Effector memory CD8-positive, alpha-beta T cell (primary cell): ENCODE results near the gene ZNF735.
"Not testable (repeated sequence)": the region's sequence is repeated elsewhere in the genome, so short reads cannot be mapped to it uniquely, and the experiment has no call there.

Experiments
- ATAC-seq: fragments of 150-1000 bp; cut with Tn5 transposase; replicated peaks from 2 replicates; pipeline ENCODE4 v1.10.0; 2021; ENCODE audit warnings: mild to moderate bottlenecking, moderate library complexity
- DNase-seq, 3 experiments: peaks; one replicate each; pipeline ENCODE4 v3.0.0; 2021
- H3K27ac Mint-ChIP-seq, 2 donors: one replicate each; pipeline ENCODE4 v1.8.0; 2022; ENCODE audit warnings: mild to moderate bottlenecking in 2 of 2, mixed read lengths in 2 of 2, moderate library complexity in 2 of 2
- H3K27me3 Mint-ChIP-seq, 2 donors: one replicate each; pipeline ENCODE4 v1.8.0; 2022; ENCODE audit warnings: mixed read lengths in 2 of 2
- H3K36me3 Mint-ChIP-seq: one replicate; pipeline ENCODE4 v1.8.0; 2022; ENCODE audit warnings: mild to moderate bottlenecking, moderate library complexity, mixed read lengths; ENCODE audit not compliant: insufficient read depth
- H3K4me1 Mint-ChIP-seq, 2 donors: one replicate each; pipeline ENCODE4 v1.8.0; 2022; ENCODE audit warnings: low read depth in 2 of 2, mixed read lengths in 2 of 2
- H3K4me3 Mint-ChIP-seq, 2 donors: one replicate each; pipeline ENCODE4 v1.8.0; 2022; ENCODE audit warnings: mild to moderate bottlenecking in 2 of 2, mixed read lengths in 2 of 2, moderate library complexity in 2 of 2
- H3K9me3 Mint-ChIP-seq, 2 donors: one replicate each; pipeline ENCODE4 v1.8.0; 2022; ENCODE audit warnings: mixed read lengths in 2 of 2

ZNF735 gene

DNA sequence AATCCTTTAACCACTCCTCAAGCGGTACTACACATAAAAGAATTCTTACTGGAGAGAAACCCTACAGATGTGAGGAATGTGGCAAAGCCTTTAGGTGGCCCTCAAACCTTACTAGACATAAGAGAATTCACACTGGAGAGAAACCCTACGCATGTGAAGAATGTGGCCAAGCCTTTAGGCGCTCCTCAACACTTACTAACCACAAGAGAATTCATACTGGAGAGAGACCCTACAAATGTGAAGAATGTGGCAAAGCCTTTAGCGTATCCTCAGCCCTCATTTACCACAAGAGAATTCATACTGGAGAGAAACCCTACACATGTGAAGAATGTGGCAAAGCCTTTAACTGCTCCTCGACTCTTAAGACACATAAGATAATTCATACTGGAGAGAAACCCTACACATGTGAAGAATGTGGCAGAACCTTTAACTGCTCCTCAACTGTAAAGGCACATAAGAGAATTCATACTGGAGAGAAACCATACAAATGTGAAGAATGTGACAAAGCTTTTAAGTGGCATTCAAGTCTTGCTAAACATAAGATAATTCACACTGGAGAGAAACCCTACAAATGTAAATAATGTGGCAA is 12.8 kb downstream of the ZNF735 start:
- H3K36me3 Mint-ChIP-seq, ATAC-seq, H3K27ac Mint-ChIP-seq, H3K4me3 Mint-ChIP-seq, H3K4me1 Mint-ChIP-seq, H3K27me3 Mint-ChIP-seq, DNase-seq: not testable (repeated sequence)
- peaks cover 14 to 21% of the 10 kb centered on the region in 2 donors for H3K9me3 Mint-ChIP-seq

GRCh38 chr7:64223366-64223765 is 16.4 kb downstream of the ZNF735 start:
- H3K27me3 Mint-ChIP-seq: no peaks in the 10 kb centered on the region
- no peaks in the 10 kb centered on the region for H3K4me1 Mint-ChIP-seq
- no peak overlapping the region for H3K4me3 Mint-ChIP-seq
- no peak for DNase-seq
- H3K27ac Mint-ChIP-seq: no peak overlapping the region
- no peak for ATAC-seq
- no peaks in the 10 kb centered on the region for H3K36me3 Mint-ChIP-seq
- peaks cover 9 to 14% of the 10 kb centered on the region in 2 donors for H3K9me3 Mint-ChIP-seq

DNA sequence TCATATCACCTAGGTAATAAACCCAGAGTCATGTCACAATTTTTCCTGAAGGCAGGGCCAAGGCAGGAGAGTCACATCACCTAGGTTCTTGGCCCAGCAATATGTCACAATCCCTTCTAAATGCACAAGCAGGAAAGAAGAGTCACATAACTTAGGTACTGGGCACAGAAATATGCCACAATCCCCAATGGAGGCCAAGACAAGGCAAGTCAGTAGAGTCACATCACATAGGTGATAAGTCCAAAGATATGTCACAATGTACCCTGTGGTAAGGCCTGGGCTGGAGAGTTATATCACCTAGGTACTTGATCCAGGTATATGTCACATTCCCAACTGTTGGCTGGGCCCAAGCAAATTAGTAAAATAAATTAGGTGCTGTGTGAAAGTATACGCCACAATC is 21.2 kb downstream of the ZNF735 start, which contains the start of gene ZNF679:
TSS of gene ZNF679 (plus strand) at position 301 of the 400 bp plus-strand sequence. CDS start 20,644 bp downstream, outside the sequence.
- H3K4me3 Mint-ChIP-seq, H3K27me3 Mint-ChIP-seq, H3K4me1 Mint-ChIP-seq, H3K9me3 Mint-ChIP-seq, ATAC-seq, H3K27ac Mint-ChIP-seq, DNase-seq, H3K36me3 Mint-ChIP-seq: not testable (repeated sequence)

- Mint-ChIP-seq H3K9me3 (peaks cover 4 to 16% of the 10 kb centered on the region in 2 donors), H3K4me3 (no peak overlapping the region)
Measured at GRCh38 chr7:64266341-64266919, 59.4 kb downstream of the ZNF735 start.

More at GRCh38 chr7:64266341-64266919, 59.4 kb downstream of the ZNF735 start:
- no peaks in the 10 kb centered on the region for H3K27me3 Mint-ChIP-seq
- H3K36me3 Mint-ChIP-seq: no peaks in the 10 kb centered on the region
- DNase-seq: no peak
- no peak for ATAC-seq
- no peaks in the 10 kb centered on the region for H3K4me1 Mint-ChIP-seq
- H3K27ac Mint-ChIP-seq: no peak overlapping the region
